IMR-90 (cell line): ENCODE measurements around the gene CRAMP1. TPM values are rescaled to one million over a fixed set of nuclear protein-coding genes. Genes with fewer than 3 reads are reported as not detected.

Source experiments
- ATAC-seq: fragments of 200-7000 bp; cut with Tn5 transposase; 2 replicates; pipeline ENCODE4 v1.9.1; 2020; ENCODE audit warnings: low read depth, mild to moderate bottlenecking, moderate library complexity
- BruUV-seq: library from RNA; stranded (reverse); fragments of 400-500 nt; replicated peaks from 2 replicates; lab custom pipeline; 2021; lab: Mats Ljungman, UMichigan
- CTCF ChIA-PET: fragments of 300-600 bp; formaldehyde crosslinking; extraction: SDS; loops from one replicate; lab custom pipeline; 2021; ENCODE audit warnings: antibody characterized with exemption; lab: Yijun Ruan, JAX
- POLR2A ChIA-PET: fragments of 300-600 bp; sonication (Branson Sonifier 250); formaldehyde crosslinking; loops from one replicate; lab custom pipeline; 2022; ENCODE audit warnings: antibody characterized with exemption; ENCODE audit not compliant: unreplicated experiment; lab: Charles Lee
- DNase-seq: peaks from one replicate; pipeline ENCODE4 v3.0.0; 2013
- H2AFZ ChIP-seq: replicated peaks from 2 replicates; pipeline ENCODE3; 2013; ENCODE audit warnings: low read length, mild to moderate bottlenecking; ENCODE audit not compliant: poor library complexity
- H2AK5ac ChIP-seq: 2 replicates; pipeline ENCODE4 v1.6.1; 2013; ENCODE audit warnings: low read depth, low read length, inconsistent platforms
- H2AK9ac ChIP-seq: replicated peaks from 2 replicates; pipeline ENCODE3; 2013; ENCODE audit warnings: mild to moderate bottlenecking, low read depth, low read length, moderate library complexity; ENCODE audit not compliant: poor library complexity
- H2BK120ac ChIP-seq: 2 replicates; pipeline ENCODE4 v1.6.1; 2013; ENCODE audit warnings: low read depth, low read length, inconsistent platforms
- H2BK15ac ChIP-seq: 3 replicates; pipeline ENCODE4 v1.6.1; 2013; ENCODE audit warnings: low read depth, low read length, inconsistent platforms
- H2BK20ac ChIP-seq: 2 replicates; pipeline ENCODE4 v1.6.1; 2013; ENCODE audit warnings: low read depth, mild to moderate bottlenecking, inconsistent platforms, low read length, moderate library complexity
- H2BK5ac ChIP-seq: 2 replicates; pipeline ENCODE4 v1.6.1; 2013; ENCODE audit warnings: mild to moderate bottlenecking, low read depth, low read length, inconsistent platforms; ENCODE audit not compliant: poor library complexity, severe bottlenecking
- H3K14ac ChIP-seq: replicated peaks from 2 replicates; pipeline ENCODE4 v1.6.1; 2013; ENCODE audit warnings: low read depth, low read length, inconsistent platforms
- H3K18ac ChIP-seq: 2 replicates; pipeline ENCODE4 v1.6.1; 2013; ENCODE audit warnings: low read depth, low read length, control low read depth
- H3K23ac ChIP-seq: 2 replicates; pipeline ENCODE4 v1.6.1; 2013; ENCODE audit warnings: low read depth, low read length, inconsistent platforms
- H3K27ac ChIP-seq: 2 replicates; pipeline ENCODE4 v1.5.1; 2013; ENCODE audit warnings: mild to moderate bottlenecking, control low read depth, low read length; ENCODE audit not compliant: insufficient read depth
- H3K27me3 ChIP-seq: 2 replicates; pipeline ENCODE4 v1.6.1; 2013; ENCODE audit warnings: low read length; ENCODE audit not compliant: control insufficient read depth, insufficient read depth
- H3K36me3 ChIP-seq: 2 replicates; pipeline ENCODE4 v1.6.1; 2013; ENCODE audit warnings: low read length, mixed read lengths; ENCODE audit not compliant: control insufficient read depth, insufficient read depth
- H3K4ac ChIP-seq: 2 replicates; pipeline ENCODE4 v1.6.1; 2013; ENCODE audit warnings: low read depth, low read length, inconsistent platforms
- H3K4me1 ChIP-seq: 2 replicates; pipeline ENCODE4 v1.6.1; 2013; ENCODE audit warnings: low read length, mixed read lengths; ENCODE audit not compliant: control insufficient read depth, insufficient read depth
- H3K4me2 ChIP-seq: 2 replicates; pipeline ENCODE4 v1.6.1; 2013; ENCODE audit warnings: low read depth, mild to moderate bottlenecking, control low read depth, low read length, moderate library complexity
- H3K4me3 ChIP-seq: 2 replicates; pipeline ENCODE4 v1.5.1; 2013; ENCODE audit warnings: low read depth, mild to moderate bottlenecking, control low read depth, low read length, moderate library complexity; ENCODE audit not compliant: insufficient read depth
- H3K56ac ChIP-seq: 2 replicates; pipeline ENCODE4 v1.6.1; 2013; ENCODE audit warnings: low read length, inconsistent platforms; ENCODE audit not compliant: insufficient read depth; ENCODE audit errors: extremely low read depth
- H3K79me1 ChIP-seq, 2 experiments: 2 replicates each; pipeline ENCODE4 v1.6.1; 2013; ENCODE audit warnings: low read length in 2 of 2, inconsistent platforms in 1 of 2, low read depth in 1 of 2
- H3K9ac ChIP-seq: 2 replicates; pipeline ENCODE4 v1.6.1; 2013; ENCODE audit warnings: low read depth, low read length, control low read depth
- H3K9me1 ChIP-seq: 2 replicates; pipeline ENCODE4 v1.6.1; 2013; ENCODE audit warnings: low read length, inconsistent platforms; ENCODE audit not compliant: insufficient read depth
- H3K9me3 ChIP-seq: 2 replicates; pipeline ENCODE4 v1.6.1; 2013; ENCODE audit warnings: low read length; ENCODE audit not compliant: control insufficient read depth, insufficient read depth
- H4K20me1 ChIP-seq: 2 replicates; pipeline ENCODE4 v1.6.1; 2013; ENCODE audit warnings: low read length, inconsistent platforms; ENCODE audit not compliant: insufficient read depth
- H4K5ac ChIP-seq: 2 replicates; pipeline ENCODE4 v1.6.1; 2013; ENCODE audit warnings: mild to moderate bottlenecking, low read depth, low read length, control low read depth
- H4K8ac ChIP-seq, 2 experiments: 2 replicates each; pipeline ENCODE4 v1.6.1; 2013; ENCODE audit warnings: low read depth in 2 of 2, low read length in 2 of 2, control low read depth in 1 of 2, inconsistent platforms in 1 of 2
- H4K91ac ChIP-seq: 2 replicates; pipeline ENCODE4 v1.6.1; 2013; ENCODE audit warnings: low read depth, low read length, inconsistent platforms; ENCODE audit not compliant: insufficient read depth
- BHLHE40 ChIP-seq: fragments of 150-350 bp; IDR thresholded peaks from 2 replicates; pipeline ENCODE4 v1.6.1; 2016; ENCODE audit warnings: mild to moderate bottlenecking, low read depth, low read length
- CEBPB ChIP-seq: IDR thresholded peaks from 2 replicates; pipeline ENCODE4 v1.6.1; 2012; ENCODE audit warnings: low read depth, low read length, improper control_type of control experiment
- CHD1 ChIP-seq: IDR thresholded peaks from 2 replicates; pipeline ENCODE4 v1.6.1; 2012; ENCODE audit warnings: low read depth, low read length, improper control_type of control experiment
- CTCF ChIP-seq: conservative IDR thresholded peaks from 2 replicates; pipeline ENCODE4 v1.5.1; 2012; ENCODE audit warnings: mild to moderate bottlenecking, low read depth, low read length, improper control_type of control experiment
- ELK1 ChIP-seq: fragments of 150-350 bp; IDR thresholded peaks from 2 replicates; pipeline ENCODE4 v1.6.1; 2016; ENCODE audit warnings: low read depth, mild to moderate bottlenecking, low read length, moderate library complexity, borderline replicate concordance
- FOS ChIP-seq: fragments of 150-350 bp; IDR thresholded peaks from 2 replicates; pipeline ENCODE4 v1.6.1; 2016; ENCODE audit warnings: low read depth, low read length
- MAFK ChIP-seq: IDR thresholded peaks from 2 replicates; pipeline ENCODE4 v1.6.1; 2012; ENCODE audit warnings: low read depth, low read length, improper control_type of control experiment
- MAZ ChIP-seq: IDR thresholded peaks from 2 replicates; pipeline ENCODE4 v1.6.1; 2012; ENCODE audit warnings: low read depth, mild to moderate bottlenecking, low read length, improper control_type of control experiment, moderate library complexity, borderline replicate concordance
- MXI1 ChIP-seq: IDR thresholded peaks from 2 replicates; pipeline ENCODE4 v1.6.1; 2012; ENCODE audit warnings: low read depth, mild to moderate bottlenecking, low read length, moderate library complexity, borderline replicate concordance
- NFE2L2 ChIP-seq: fragments of 150-350 bp; IDR thresholded peaks from 2 replicates; pipeline ENCODE4 v1.6.1; 2016; ENCODE audit warnings: low read depth, mild to moderate bottlenecking, low read length
- POLR2A ChIP-seq: IDR thresholded peaks from 2 replicates; pipeline ENCODE4 v1.6.1; 2012; ENCODE audit warnings: mild to moderate bottlenecking, low read depth, low read length
- RAD21 ChIP-seq: IDR thresholded peaks from 2 replicates; pipeline ENCODE4 v1.6.1; 2012; ENCODE audit warnings: low read length, improper control_type of control experiment
- RCOR1 ChIP-seq: IDR thresholded peaks from 2 replicates; pipeline ENCODE4 v1.6.1; 2012; ENCODE audit warnings: mild to moderate bottlenecking, low read length, improper control_type of control experiment; ENCODE audit not compliant: insufficient replicate concordance
- RFX5 ChIP-seq: IDR thresholded peaks from 2 replicates; pipeline ENCODE4 v1.8.0; 2012; ENCODE audit warnings: low read depth, mild to moderate bottlenecking, low read length, moderate library complexity
- SMC3 ChIP-seq: fragments of 150-350 bp; IDR thresholded peaks from 2 replicates; pipeline ENCODE4 v1.6.1; 2016; ENCODE audit warnings: low read depth, mild to moderate bottlenecking, antibody characterized with exemption, low read length, moderate library complexity
- USF2 ChIP-seq: fragments of 150-350 bp; IDR thresholded peaks from 2 replicates; pipeline ENCODE4 v1.6.1; 2017; ENCODE audit warnings: mild to moderate bottlenecking, antibody characterized with exemption, low read length, low read depth
- WGBS, 2 experiments: methylation state at CpG; one replicate each; pipeline versions ENCODE4 v1.1.5 to v1.1.7; 2013; ENCODE audit warnings: missing lambda C conversion rate in 2 of 2; ENCODE audit not compliant: insufficient read length in 1 of 2; ENCODE audit errors: extremely low coverage in 2 of 2; 5-methylcytosine and 5-hydroxymethylcytosine counted together
- dilution Hi-C: fragments of 300-500 bp; cut with HindIII; formaldehyde crosslinking; loops from one replicate; pipeline ENCODE4 v1.14.3; 2018; ENCODE audit warnings: low sequenced_read_pairs; ENCODE audit not compliant: unreplicated experiment
- in situ Hi-C: fragments of 300-500 bp; cut with MboI; formaldehyde crosslinking; loops from 3 replicates; pipeline ENCODE4 v1.14.3; 2019; ENCODE audit warnings: low sequenced_read_pairs, inconsistent platforms, mixed read lengths
- intact Hi-C: fragments of 100-400 bp; cut with micrococcal nuclease; formaldehyde crosslinking; loops from 2 replicates; pipeline ENCODE4 v1.10.0; 2022
- polyA plus RNA-seq, 3 experiments: library from polyadenylated mRNA; depleted of rRNA; stranded (reverse); fragments of >200 nt; gene quantifications; 2 replicates each; pipeline ENCODE4 v1.2.3, GENCODE V29; 2012; ENCODE audit warnings: low replicate concordance in 1 of 3
- total RNA-seq: library from RNA; depleted of rRNA; stranded (reverse); fragments of >200 nt; gene quantifications from 2 replicates; pipeline ENCODE4 v1.2.3, GENCODE V29; 2012

Gene CRAMP1
- total and polyA plus RNA-seq, 2 of the 4 experiments (the other 2 are of a cell fraction): 3.2 to 12.0 TPM

GRCh38 chr16:1626776-1627175, 14.6 kb downstream of the CRAMP1 start:
- Histone ChIP-seq H3K9me1 (no peaks in the 10 kb centered on the region; the same call in none of the 2 replicates), H4K20me1 (peaks cover 83% of the 10 kb centered on the region), H2BK20ac (no peak overlapping the region), H3K27ac (no peak overlapping the region), H3K9ac (no peak overlapping the region), H2BK120ac (no peak overlapping the region), H2BK5ac (no peak overlapping the region), H3K23ac (no peak overlapping the region), H3K4me3 (no peak overlapping the region), H3K4me1 (no peaks in the 10 kb centered on the region), H3K36me3 (peaks cover 38% of the 10 kb centered on the region), H3K4me2 (no peak overlapping the region), H2AK9ac (no peak overlapping the region), H4K91ac (no peak overlapping the region), H2BK15ac (no peak overlapping the region), H3K56ac (no peak overlapping the region), H4K5ac (no peak overlapping the region), H3K79me1 (peaks cover 26 to 81% of the 10 kb centered on the region in 2 experiments), H3K4ac (no peak overlapping the region), H3K9me3 (no peaks in the 10 kb centered on the region), H3K27me3 (no peaks in the 10 kb centered on the region), H2AFZ (no peak overlapping the region), H4K8ac (no peak overlapping the region), H2AK5ac (no peak overlapping the region), H3K14ac (no peak overlapping the region), H3K18ac (no peak overlapping the region)
- intact Hi-C loops (no loop called here), dilution Hi-C loops (no loop called here), in situ Hi-C loops (no loop called here)
- no TSS peak for BruUV-seq
- TF ChIP-seq POLR2A (no peak), FOS (no peak), RAD21 (no peak), CEBPB (no peak), MAFK (no peak), CTCF (no peak), NFE2L2 (no peak), BHLHE40 (no peak), RCOR1 (no peak), MAZ (no peak), USF2 (no peak), CHD1 (no peak), SMC3 (no peak), MXI1 (no peak), RFX5 (no peak), ELK1 (no peak)
- 90% methylated on average over 2 of the region's 9 CpGs; no CpG with 5 or more reads in 1 of the 2 experiments for WGBS, 2 experiments
- ChIA-PET CTCF (no interaction called here), POLR2A (no interaction called here)
- DNase-seq (no peak), ATAC-seq (no peak)
